NT2/D1 (cell line): ENCODE measurements around the gene NCBP2.

Source experiments
- DNase-seq: peaks from one replicate; pipeline ENCODE4 v3.0.0-alpha.2; 2011; ENCODE audit warnings: low read depth, low spot score
- H3K27me3 ChIP-seq: 2 replicates; pipeline ENCODE4 v1.6.0; 2011; ENCODE audit warnings: mild to moderate bottlenecking; ENCODE audit not compliant: insufficient read length, insufficient read depth
- H3K36me3 ChIP-seq: 2 replicates; pipeline ENCODE4 v1.6.1; 2011; ENCODE audit warnings: mild to moderate bottlenecking, low read length, mixed read lengths; ENCODE audit not compliant: insufficient read depth, insufficient read length
- H3K4me1 ChIP-seq: 2 replicates; pipeline ENCODE4 v1.5.1; 2011; ENCODE audit not compliant: insufficient read depth, insufficient read length
- H3K4me3 ChIP-seq: 2 replicates; pipeline ENCODE4 v1.5.1; 2011; ENCODE audit warnings: low read depth; ENCODE audit not compliant: insufficient read length
- H3K9ac ChIP-seq: 2 replicates; pipeline ENCODE4 v1.6.0; 2011; ENCODE audit warnings: low read depth; ENCODE audit not compliant: insufficient read length
- H3K9me3 ChIP-seq: 2 replicates; pipeline ENCODE4 v1.5.1; 2011; ENCODE audit warnings: mild to moderate bottlenecking, low read length; ENCODE audit not compliant: insufficient read depth
- SUZ12 ChIP-seq: IDR thresholded peaks from 2 replicates; pipeline ENCODE4 v1.6.1; 2011; ENCODE audit not compliant: insufficient read length, insufficient read depth; ENCODE audit errors: extremely low read depth
- YY1 ChIP-seq: IDR thresholded peaks from 2 replicates; pipeline ENCODE4 v1.6.1; 2011; ENCODE audit not compliant: insufficient read length, insufficient read depth
- ZNF274 ChIP-seq: IDR thresholded peaks from 2 replicates; pipeline ENCODE4 v1.6.1; 2011; ENCODE audit warnings: mild to moderate bottlenecking, low read depth, low read length

Gene NCBP2

DNA sequence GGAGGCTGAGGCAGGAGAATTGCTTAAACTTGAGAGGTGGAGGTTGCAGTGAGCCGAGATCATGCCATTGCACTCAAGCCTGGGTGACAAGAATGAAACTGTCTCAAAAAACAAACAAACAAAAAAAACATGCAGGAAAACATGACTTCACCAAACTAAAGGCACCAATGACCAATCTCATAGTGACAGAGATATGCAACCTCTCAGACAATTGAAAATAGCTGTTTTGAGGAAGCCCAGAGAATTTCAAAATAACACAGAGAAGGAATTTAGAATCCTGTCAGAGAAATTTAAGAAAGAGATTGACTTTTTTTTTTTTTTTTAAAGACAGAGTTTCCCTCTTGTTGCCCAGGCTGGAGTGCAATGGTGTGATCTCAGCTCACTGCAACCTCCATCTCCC is 26.1 kb downstream of the NCBP2 start:
- Histone ChIP-seq H3K27me3 (no peaks in the 10 kb centered on the region), H3K36me3 (peaks cover 36% of the 10 kb centered on the region), H3K4me1 (no peaks in the 10 kb centered on the region), H3K9me3 (no peaks in the 10 kb centered on the region), H3K4me3 (no peak overlapping the region), H3K9ac (no peak overlapping the region)
- TF ChIP-seq ZNF274 (no peak), YY1 (no peak), SUZ12 (no peak)
- no peak for DNase-seq

DNA sequence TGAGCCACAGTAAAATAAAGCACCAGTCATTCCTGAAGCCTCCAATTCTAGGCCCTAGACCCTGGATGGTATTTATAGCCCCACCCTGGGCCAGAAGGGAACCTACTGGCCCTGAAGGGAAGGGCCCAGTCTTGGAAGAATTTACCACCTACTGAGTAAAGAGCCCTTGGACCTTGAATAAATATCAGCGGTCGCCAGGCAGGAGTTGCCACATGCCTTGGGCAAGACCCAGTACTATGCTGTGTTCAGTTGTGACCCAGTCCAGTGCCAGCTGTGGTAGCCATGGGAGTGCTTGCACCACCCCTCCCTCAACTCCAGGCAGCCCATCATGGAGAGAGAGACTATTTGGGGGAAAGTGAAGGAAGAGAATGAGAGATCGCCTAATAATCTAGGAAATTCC is 27.0 kb downstream of the NCBP2 start:
- Histone ChIP-seq H3K36me3 (peaks cover 30% of the 10 kb centered on the region), H3K4me3 (no peak overlapping the region), H3K9ac (no peak overlapping the region), H3K27me3 (no peaks in the 10 kb centered on the region), H3K4me1 (no peaks in the 10 kb centered on the region), H3K9me3 (no peaks in the 10 kb centered on the region)
- TF ChIP-seq SUZ12 (no peak), YY1 (no peak), ZNF274 (no peak)
- no peak for DNase-seq

GRCh38 chr3:196914866-196915265 is 27.5 kb downstream of the NCBP2 start:
- H3K36me3 ChIP-seq = peaks cover 29% of the 10 kb centered on the region
- no peaks in the 10 kb centered on the region for H3K4me1 ChIP-seq

DNA sequence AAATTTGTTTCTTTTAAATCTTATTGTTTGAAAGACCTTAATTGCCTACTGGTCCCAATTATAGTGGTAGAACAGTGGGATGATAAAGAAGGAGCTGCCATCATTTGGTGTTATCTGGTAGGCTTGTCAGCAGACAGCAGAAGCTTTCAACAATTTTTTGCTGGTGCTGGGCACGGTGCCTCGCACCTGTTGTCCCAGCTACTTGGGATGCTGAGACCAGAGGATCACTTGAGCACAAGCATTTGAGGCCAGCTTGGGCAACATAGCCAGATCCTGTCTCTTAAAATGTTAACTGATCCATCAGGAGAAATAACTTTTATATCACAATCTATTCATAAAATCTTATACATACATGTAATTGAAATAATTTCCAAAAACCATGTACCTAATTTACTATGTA is 38.6 kb downstream of the NCBP2 start:
- Histone ChIP-seq H3K36me3 (peaks cover 82% of the 10 kb centered on the region), H3K9ac (no peak overlapping the region), H3K4me3 (no peak overlapping the region), H3K27me3 (no peaks in the 10 kb centered on the region), H3K9me3 (no peaks in the 10 kb centered on the region), H3K4me1 (no peaks in the 10 kb centered on the region)
- TF ChIP-seq YY1 (no peak), ZNF274 (no peak), SUZ12 (no peak)
- DNase-seq = no peak

More at GRCh38 chr3:196914866-196915265, 27.5 kb downstream of the NCBP2 start:
- no peak overlapping the region for H3K9ac ChIP-seq
- no peaks in the 10 kb centered on the region for H3K27me3 ChIP-seq
- DNase-seq = no peak
- TF ChIP-seq YY1 (no peak), ZNF274 (no peak), SUZ12 (no peak)
- H3K4me3 ChIP-seq = no peak overlapping the region
- H3K9me3 ChIP-seq = no peaks in the 10 kb centered on the region

DNA sequence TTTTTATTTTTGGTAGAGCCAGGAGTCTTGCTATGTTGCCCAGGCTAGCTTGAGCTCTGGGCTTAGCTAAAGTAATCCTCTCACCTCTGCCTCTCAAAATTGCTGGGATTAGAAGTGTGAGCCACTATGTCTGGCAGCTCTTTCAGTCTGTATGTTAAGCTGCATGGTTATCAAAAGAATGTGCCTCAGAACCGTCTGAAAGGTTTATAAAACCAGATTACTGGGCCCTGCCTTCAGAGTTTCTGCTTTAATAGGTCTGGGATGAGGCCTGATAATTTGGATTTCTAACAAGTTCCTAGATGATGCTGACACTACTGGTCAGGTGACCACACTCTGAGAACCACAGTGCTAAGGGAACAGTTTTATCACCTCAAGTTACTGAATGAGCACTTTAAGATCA is 40.0 kb downstream of the NCBP2 start:
- Histone ChIP-seq H3K4me3 (no peak overlapping the region), H3K36me3 (peaks cover 73% of the 10 kb centered on the region), H3K9ac (no peak overlapping the region), H3K27me3 (no peaks in the 10 kb centered on the region), H3K9me3 (no peaks in the 10 kb centered on the region), H3K4me1 (no peaks in the 10 kb centered on the region)
- TF ChIP-seq SUZ12 = no peak
- TF ChIP-seq YY1 = no peak
- no peak for TF ChIP-seq ZNF274
- no peak for DNase-seq

DNA sequence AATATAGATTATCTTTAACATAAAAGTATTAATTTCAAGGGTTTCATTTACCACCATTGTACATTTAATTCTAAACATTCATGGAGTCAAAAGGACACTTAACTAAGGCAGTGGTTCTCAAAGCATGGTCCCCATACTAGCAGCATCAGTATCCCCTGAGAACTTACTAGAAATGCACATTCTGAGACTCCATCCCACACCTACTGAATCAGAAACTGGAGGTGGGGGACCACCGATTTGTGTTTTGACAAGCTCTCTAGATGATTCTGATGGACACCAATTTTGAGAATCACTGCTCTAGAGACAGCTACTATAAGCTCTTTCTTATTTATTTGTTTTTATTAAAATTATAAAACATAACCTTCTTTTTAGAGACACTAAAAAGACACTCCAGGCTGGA is 40.6 kb downstream of the NCBP2 start:
- DNase-seq = no peak
- no peak overlapping the region for H3K9ac ChIP-seq
- H3K4me1 ChIP-seq = no peaks in the 10 kb centered on the region
- H3K4me3 ChIP-seq = no peak overlapping the region
- no peaks in the 10 kb centered on the region for H3K9me3 ChIP-seq
- H3K27me3 ChIP-seq = no peaks in the 10 kb centered on the region
- no peak for TF ChIP-seq ZNF274
- TF ChIP-seq YY1 = no peak
- no peak for TF ChIP-seq SUZ12
- H3K36me3 ChIP-seq = peaks cover 69% of the 10 kb centered on the region

- H3K9me3 ChIP-seq = no peaks in the 10 kb centered on the region
- peaks cover 35% of the 10 kb centered on the region for H3K36me3 ChIP-seq
- no peaks in the 10 kb centered on the region for H3K27me3 ChIP-seq
- H3K4me1 ChIP-seq = no peaks in the 10 kb centered on the region
- H3K9ac ChIP-seq = no peak overlapping the region
- TF ChIP-seq SUZ12 (no peak), YY1 (no peak), ZNF274 (no peak)
- no peak for DNase-seq
- H3K4me3 ChIP-seq = no peak overlapping the region
Observed at GRCh38 chr3:196896229-196896628, 46.1 kb downstream of the NCBP2 start.
